H9 (cell line): ENCODE results near the gene FKBP11. TPM values are rescaled to one million over a fixed set of nuclear protein-coding genes. Genes with fewer than 3 reads are reported as not detected.

Source experiments
- DNase-seq: peaks from one replicate; pipeline ENCODE4 v3.0.0-alpha.2; 2017
- H2AFZ ChIP-seq: one replicate; pipeline ENCODE4 v1.6.1; 2013; ENCODE audit warnings: mild to moderate bottlenecking, low read length, control low read depth, moderate library complexity
- H2AK5ac ChIP-seq: 2 replicates; pipeline ENCODE4 v1.6.1; 2013; ENCODE audit warnings: low read length, control low read depth, mixed read lengths; ENCODE audit not compliant: insufficient read length
- H2BK120ac ChIP-seq: one replicate; pipeline ENCODE4 v1.6.1; 2013; ENCODE audit warnings: low read depth, mild to moderate bottlenecking, low read length, control low read depth, inconsistent platforms; ENCODE audit not compliant: poor library complexity, severe bottlenecking
- H2BK12ac ChIP-seq: 2 replicates; pipeline ENCODE4 v1.6.1; 2013; ENCODE audit warnings: low read length, control low read depth, mixed read lengths, low read depth; ENCODE audit not compliant: insufficient read length
- H2BK15ac ChIP-seq: 2 replicates; pipeline ENCODE4 v1.6.1; 2013; ENCODE audit warnings: low read depth, low read length, control low read depth
- H2BK20ac ChIP-seq: one replicate; pipeline ENCODE4 v1.6.1; 2013; ENCODE audit warnings: low read depth, mild to moderate bottlenecking, low read length, control low read depth, inconsistent platforms; ENCODE audit not compliant: poor library complexity, severe bottlenecking
- H2BK5ac ChIP-seq: 2 replicates; pipeline ENCODE4 v1.6.1; 2013; ENCODE audit warnings: low read length, control low read depth, mixed read lengths; ENCODE audit not compliant: insufficient read length
- H3K14ac ChIP-seq: 2 replicates; pipeline ENCODE4 v1.6.1; 2013; ENCODE audit warnings: low read length, control low read depth; ENCODE audit not compliant: insufficient read depth
- H3K18ac ChIP-seq: 2 replicates; pipeline ENCODE4 v1.6.1; 2013; ENCODE audit warnings: low read depth, mild to moderate bottlenecking, mixed read lengths, low read length, control low read depth; ENCODE audit not compliant: insufficient read length
- H3K23ac ChIP-seq: 2 replicates; pipeline ENCODE4 v1.6.1; 2013; ENCODE audit warnings: low read length, control low read depth, mixed read lengths, low read depth; ENCODE audit not compliant: insufficient read length
- H3K23me2 ChIP-seq: 2 replicates; pipeline ENCODE4 v1.6.1; 2013; ENCODE audit warnings: low read depth, mild to moderate bottlenecking, mixed read lengths, low read length, control low read depth; ENCODE audit not compliant: insufficient read length, poor library complexity, severe bottlenecking
- H3K27ac ChIP-seq: 2 replicates; pipeline ENCODE4 v1.5.1; 2013; ENCODE audit warnings: low read length, control low read depth, mixed read lengths, low read depth; ENCODE audit not compliant: insufficient read length
- H3K27me3 ChIP-seq: 2 replicates; pipeline ENCODE4 v1.6.1; 2013; ENCODE audit warnings: low read length, control low read depth, inconsistent platforms; ENCODE audit not compliant: insufficient read depth
- H3K4ac ChIP-seq: 2 replicates; pipeline ENCODE4 v1.6.1; 2013; ENCODE audit warnings: low read depth, mild to moderate bottlenecking, control low read depth, inconsistent platforms, low read length, moderate library complexity
- H3K4me1 ChIP-seq: 2 replicates; pipeline ENCODE4 v1.6.1; 2013; ENCODE audit warnings: low read length, control low read depth, inconsistent platforms; ENCODE audit not compliant: insufficient read depth
- H3K4me2 ChIP-seq: 2 replicates; pipeline ENCODE4 v1.6.1; 2013; ENCODE audit warnings: low read length, control low read depth, mixed read lengths; ENCODE audit not compliant: insufficient read length, insufficient read depth
- H3K56ac ChIP-seq: 2 replicates; pipeline ENCODE4 v1.6.1; 2013; ENCODE audit warnings: low read depth, mild to moderate bottlenecking, mixed read lengths, low read length, control low read depth; ENCODE audit not compliant: insufficient read length
- H3K79me1 ChIP-seq: 2 replicates; pipeline ENCODE4 v1.6.1; 2013; ENCODE audit warnings: low read depth, mild to moderate bottlenecking, moderate library complexity, low read length, control low read depth, inconsistent platforms; ENCODE audit not compliant: insufficient read depth, poor library complexity, severe bottlenecking
- H3K79me2 ChIP-seq: 2 replicates; pipeline ENCODE4 v1.6.1; 2013; ENCODE audit warnings: low read length, control low read depth, inconsistent platforms; ENCODE audit not compliant: insufficient read depth
- H3K9ac ChIP-seq: 2 replicates; pipeline ENCODE4 v1.6.1; 2013; ENCODE audit warnings: low read length, control low read depth, mixed read lengths; ENCODE audit not compliant: insufficient read length; ENCODE audit errors: extremely low read depth
- H3K9me3 ChIP-seq: one replicate; pipeline ENCODE4 v1.6.1; 2013; ENCODE audit warnings: low read depth, low read length, inconsistent platforms; ENCODE audit not compliant: control insufficient read depth
- H3T11ph ChIP-seq: one replicate; pipeline ENCODE4 v1.6.1; 2013; ENCODE audit warnings: mild to moderate bottlenecking, low read length, control low read depth, inconsistent platforms
- H4K20me1 ChIP-seq: one replicate; pipeline ENCODE4 v1.6.1; 2013; ENCODE audit not compliant: control insufficient read depth, insufficient read length, insufficient read depth
- H4K5ac ChIP-seq: 2 replicates; pipeline ENCODE4 v1.6.1; 2013; ENCODE audit warnings: low read depth, mild to moderate bottlenecking, mixed read lengths, low read length, control low read depth; ENCODE audit not compliant: insufficient read length
- H4K8ac ChIP-seq: replicated peaks from 2 replicates; pipeline ENCODE4 v1.6.1; 2013; ENCODE audit warnings: low read length, control low read depth, mixed read lengths, low read depth; ENCODE audit not compliant: insufficient read length
- H4K91ac ChIP-seq: 2 replicates; pipeline ENCODE4 v1.6.1; 2013; ENCODE audit warnings: low read depth, mild to moderate bottlenecking, moderate library complexity, mixed read lengths, low read length, control low read depth; ENCODE audit not compliant: insufficient read length
- H3K27ac Mint-ChIP-seq, 3 experiments: 2 replicates in 2 of 3; 3 replicates in 1 of 3; pipeline ENCODE4 v1.8.0; 2020 to 2021; ENCODE audit warnings: mixed read lengths in 3 of 3, mild to moderate bottlenecking in 1 of 3, moderate library complexity in 1 of 3
- H3K27me3 Mint-ChIP-seq: 2 replicates; pipeline ENCODE4 v1.8.0; 2021; ENCODE audit warnings: low read depth, mild to moderate bottlenecking, moderate library complexity, mixed read lengths
- H3K36me3 Mint-ChIP-seq, 3 experiments: 2 replicates in 2 of 3; 3 replicates in 1 of 3; pipeline ENCODE4 v1.8.0; 2020 to 2021; ENCODE audit warnings: low read depth in 3 of 3, mixed read lengths in 3 of 3; ENCODE audit not compliant: insufficient read depth in 1 of 3
- H3K4me1 Mint-ChIP-seq, 2 experiments: 2 replicates each; pipeline ENCODE4 v1.8.0; 2020; ENCODE audit warnings: mixed read lengths in 2 of 2
- H3K4me3 Mint-ChIP-seq, 2 experiments: 2 replicates in 1 of 2; 3 replicates in 1 of 2; pipeline ENCODE4 v1.8.0; 2020 to 2021; ENCODE audit warnings: mild to moderate bottlenecking in 2 of 2, mixed read lengths in 2 of 2, moderate library complexity in 1 of 2
- H3K9me3 Mint-ChIP-seq, 2 experiments: 2 replicates in 1 of 2; 3 replicates in 1 of 2; pipeline ENCODE4 v1.8.0; 2020; ENCODE audit warnings: mild to moderate bottlenecking in 2 of 2, mixed read lengths in 2 of 2, moderate library complexity in 1 of 2
- CTCF ChIP-seq: fragments of 200-600 bp; sonication (generic); conservative IDR thresholded peaks from 3 replicates; pipeline ENCODE4 v1.8.0; 2021; ENCODE audit warnings: antibody characterized with exemption, mild to moderate bottlenecking
- WGBS: extraction: QIAGEN DNeasy Blood & Tissue Kit; methylation state at CpG from one replicate; pipeline ENCODE4 v1.1.7; 2013; ENCODE audit warnings: missing lambda C conversion rate, low lambda C conversion rate, mixed read lengths; ENCODE audit not compliant: insufficient read length; ENCODE audit errors: extremely low coverage; 5-methylcytosine and 5-hydroxymethylcytosine counted together
- total RNA-seq: library from RNA; stranded (reverse); gene quantifications from 2 replicates; pipeline ENCODE4 v1.2.1, GENCODE V29; 2021

FKBP11 gene
- total RNA-seq, 1 experiment from 2014 or later = 40.8 TPM

- Mint-ChIP-seq H3K4me3 (peak overlapping the region; percentile 97 to 99; a peak in 3 of 5 replicates), H3K27me3 (peaks cover 2% of the 10 kb centered on the region; the same call in 1 of the 2 replicates), H3K27ac (0 out of 7 replicates have a peak overlapping the region, but pooled peaks of 1 of the 3 experiments have one; percentile 31), H3K36me3 (peaks cover 8 to 52% (median 29%) of the 10 kb centered on the region in 3 experiments; a peak in 6 of 7 replicates), H3K4me1 (peaks cover 23 to 24% of the 10 kb centered on the region in 2 experiments), H3K9me3 (no peaks in the 10 kb centered on the region; a peak in 1 of 5 replicates)
- Histone ChIP-seq H2AFZ (no peak overlapping the region), H4K20me1 (no peaks in the 10 kb centered on the region), H2BK20ac (no peak overlapping the region), H2BK5ac (no peak overlapping the region), H3K4me1 (0 out of 2 replicates have a peak, but pooled peaks cover 2% of the 10 kb centered on the region), H4K5ac (no peak overlapping the region), H3K18ac (no peak overlapping the region), H3K4me2 (no peak overlapping the region), H2BK12ac (no peak overlapping the region), H2AK5ac (no peak overlapping the region), H3K79me1 (no peaks in the 10 kb centered on the region), H3K9ac (no peak overlapping the region), H3K23ac (no peak overlapping the region), H3K23me2 (peaks cover 9% of the 10 kb centered on the region), H4K91ac (no peak overlapping the region), H3K79me2 (peaks cover 37% of the 10 kb centered on the region; the same call in 1 of the 2 replicates), H4K8ac (no peak overlapping the region), H3K56ac (no peak overlapping the region), H3K27me3 (no peaks in the 10 kb centered on the region), H2BK120ac (no peak overlapping the region), H3K27ac (no peak overlapping the region), H3K4ac (no peak overlapping the region), H3K9me3 (no peaks in the 10 kb centered on the region), H3T11ph (no peak overlapping the region), H3K14ac (no peak overlapping the region), H2BK15ac (no peak overlapping the region)
- WGBS = no CpG with 5 or more reads among the region's 3 CpGs
- DNase-seq = no peak
- TF ChIP-seq CTCF = no peak
These were observed 29.7 kb upstream of the FKBP11 start for GRCh38 chr12:48954841-48955501.
